SK-N-SH (cell line): ENCODE results near the gene SMARCA2. TPM values are rescaled to one million over a fixed set of nuclear protein-coding genes. Genes with fewer than 3 reads are reported as not detected.

Experiments
- CTCF ChIA-PET: fragments of 300-600, 350-600 bp; formaldehyde crosslinking; extraction: SDS; loops from one replicate; lab custom pipeline; 2021; lab: Yijun Ruan, JAX
- POLR2A ChIA-PET: fragments of 350-600 bp; sonication (Branson Sonifier 250); formaldehyde crosslinking; extraction: SDS; loops from one replicate; lab custom pipeline; 2020; ENCODE audit warnings: antibody characterized with exemption, inconsistent platforms; lab: Yijun Ruan, JAX
- DNase-seq: peaks from one replicate; pipeline ENCODE4 v3.0.0; 2012
- H2AFZ ChIP-seq: fragments of 200-600 bp; sonication (generic); 2 replicates; pipeline ENCODE4 v1.8.1; 2016; ENCODE audit warnings: antibody characterized with exemption, mild to moderate bottlenecking, low read depth
- H3F3A ChIP-seq: fragments of 200-600 bp; sonication (generic); replicated peaks from 2 replicates; pipeline ENCODE3; 2016; ENCODE audit warnings: antibody characterized with exemption, mild to moderate bottlenecking; ENCODE audit not compliant: insufficient read depth
- H3K27ac ChIP-seq, 2 experiments: fragments of 200-500 bp in 1 of 2; fragments of 200-600 bp in 1 of 2; sonication (Bioruptor generic) in 1 of 2; sonication (generic), shearing (Covaris generic) in 1 of 2; 2 replicates each; pipeline versions ENCODE4 v1.5.1 to v1.6.1; 2014 to 2016; ENCODE audit warnings: low read depth in 2 of 2, inconsistent platforms in 1 of 2, low read length in 1 of 2, mild to moderate bottlenecking in 1 of 2, mixed read lengths in 1 of 2
- H3K27me3 ChIP-seq: fragments of 200-600 bp; sonication (generic), shearing (Covaris generic); 2 replicates; pipeline ENCODE4 v1.6.1; 2016; ENCODE audit warnings: mixed run types; ENCODE audit not compliant: insufficient read depth
- H3K36me3 ChIP-seq, 2 experiments: fragments of 200-500 bp in 1 of 2; fragments of 200-600 bp in 1 of 2; sonication (Bioruptor generic) in 1 of 2; sonication (generic) in 1 of 2; replicated peaks in 1 of 2; 2 replicates each; pipeline versions ENCODE3 to v1.5.1; 2014 to 2016; ENCODE audit warnings: low read length in 1 of 2, mild to moderate bottlenecking in 1 of 2; ENCODE audit not compliant: insufficient read depth in 2 of 2, control insufficient read depth in 1 of 2
- H3K4me1 ChIP-seq, 2 experiments: fragments of 200-500 bp in 1 of 2; fragments of 200-600 bp in 1 of 2; sonication (Bioruptor generic) in 1 of 2; sonication (generic), shearing (Covaris generic) in 1 of 2; 2 replicates each; pipeline versions ENCODE4 v1.5.1 to v1.6.1; 2014 to 2016; ENCODE audit warnings: low read depth in 1 of 2, low read length in 1 of 2, mixed run types in 1 of 2; ENCODE audit not compliant: insufficient read depth in 2 of 2, control insufficient read depth in 1 of 2
- H3K4me2 ChIP-seq: fragments of 200-600 bp; sonication (generic), shearing (Covaris generic); 2 replicates; pipeline ENCODE4 v1.6.1; 2017; ENCODE audit warnings: mixed run types
- H3K4me3 ChIP-seq, 2 experiments: fragments of 200-500 bp in 1 of 2; fragments of 200-600 bp in 1 of 2; sonication (Bioruptor generic) in 1 of 2; sonication (generic), shearing (Covaris generic) in 1 of 2; 2 replicates each; pipeline versions ENCODE4 v1.5.1 to v1.8.1; 2014 to 2016; ENCODE audit warnings: low read depth in 2 of 2, inconsistent platforms in 1 of 2, low read length in 1 of 2, mild to moderate bottlenecking in 1 of 2, mixed read lengths in 1 of 2, moderate library complexity in 1 of 2
- H3K79me2 ChIP-seq: fragments of 200-600 bp; sonication (generic); 2 replicates; pipeline ENCODE4 v1.8.1; 2017; ENCODE audit warnings: mild to moderate bottlenecking; ENCODE audit not compliant: insufficient read depth
- H3K9ac ChIP-seq: fragments of 200-600 bp; sonication (generic); 2 replicates; pipeline ENCODE4 v1.6.1; 2017; ENCODE audit warnings: mixed run types
- H3K9me2 ChIP-seq: fragments of 200-600 bp; sonication (generic); 2 replicates; pipeline ENCODE4 v1.6.1; 2017; ENCODE audit warnings: mixed run types
- H3K9me3 ChIP-seq: fragments of 200-600 bp; sonication (generic); 2 replicates; pipeline ENCODE4 v1.6.1; 2017; ENCODE audit warnings: mixed run types, mild to moderate bottlenecking, moderate library complexity
- H4K20me1 ChIP-seq: fragments of 200-600 bp; sonication (generic); 2 replicates; pipeline ENCODE4 v1.6.1; 2017; ENCODE audit warnings: mild to moderate bottlenecking, mixed run types; ENCODE audit not compliant: insufficient read depth
- CHD2 ChIP-seq: fragments of 150-350 bp; IDR thresholded peaks from 2 replicates; pipeline ENCODE4 v1.6.1; 2018; ENCODE audit warnings: low read length; ENCODE audit not compliant: partially characterized antibody
- EP300 ChIP-seq, 2 experiments: IDR thresholded peaks; 2 replicates each; pipeline versions ENCODE4 v1.4.0 to v1.6.1; 2012; ENCODE audit warnings: borderline replicate concordance in 1 of 2, low read depth in 1 of 2, low read length in 1 of 2
- EZH2phosphoT487 ChIP-seq: fragments of 200-600 bp; sonication (generic); IDR thresholded peaks from 2 replicates; pipeline ENCODE4 v1.6.1; 2017; ENCODE audit warnings: low read depth, mixed run types, mild to moderate bottlenecking, antibody characterized with exemption, moderate library complexity, borderline replicate concordance
- FOSL2 ChIP-seq: IDR thresholded peaks from 2 replicates; pipeline ENCODE4 v1.4.0; 2012; ENCODE audit warnings: low read depth, mild to moderate bottlenecking, moderate library complexity, borderline replicate concordance
- FOXJ3 ChIP-seq: sonication (generic); formaldehyde crosslinking; IDR thresholded peaks from 2 replicates; pipeline ENCODE4 v1.5.1; 2020; ENCODE audit warnings: mild to moderate bottlenecking, missing genetic modification reagents
- FOXM1 ChIP-seq: IDR thresholded peaks from 2 replicates; pipeline ENCODE4 v1.4.0; 2012; ENCODE audit warnings: low read depth, mild to moderate bottlenecking
- GABPA ChIP-seq: IDR thresholded peaks from 2 replicates; pipeline ENCODE4 v1.4.0; 2012; ENCODE audit warnings: low read depth, mild to moderate bottlenecking
- GATA2 ChIP-seq: sonication (generic); formaldehyde crosslinking; IDR thresholded peaks from 2 replicates; pipeline ENCODE4 v1.5.0; 2020; ENCODE audit warnings: mild to moderate bottlenecking, missing genetic modification reagents
- JUND ChIP-seq: IDR thresholded peaks from 2 replicates; pipeline ENCODE4 v1.4.0; 2012
- MXI1 ChIP-seq: IDR thresholded peaks from 2 replicates; pipeline ENCODE4 v1.6.1; 2012; ENCODE audit warnings: mild to moderate bottlenecking, low read depth, low read length, improper control_type of control experiment
- NFIC ChIP-seq: IDR thresholded peaks from 2 replicates; pipeline ENCODE4 v1.4.0; 2012; ENCODE audit warnings: borderline replicate concordance
- NRF1 ChIP-seq: IDR thresholded peaks from 2 replicates; pipeline ENCODE4 v1.6.1; 2012; ENCODE audit warnings: low read depth, mild to moderate bottlenecking, low read length
- POLR2AphosphoS5 ChIP-seq: IDR thresholded peaks from 2 replicates; pipeline ENCODE4 v1.6.1; 2012; ENCODE audit warnings: low read depth, low read length
- RXRA ChIP-seq: IDR thresholded peaks from 2 replicates; pipeline ENCODE4 v1.4.0; 2012; ENCODE audit warnings: low read depth, mild to moderate bottlenecking, borderline replicate concordance
- YY1 ChIP-seq: IDR thresholded peaks from 2 replicates; pipeline ENCODE4 v1.4.0; 2012; ENCODE audit warnings: low read depth, mild to moderate bottlenecking
- WGBS: methylation state at CpG from one replicate; pipeline ENCODE4 v1.1.6; 2017; ENCODE audit warnings: low lambda C conversion rate; 5-methylcytosine and 5-hydroxymethylcytosine counted together
- polyA plus RNA-seq, 3 experiments: library from polyadenylated mRNA; depleted of rRNA; stranded (reverse); fragments of >200 nt; gene quantifications; 2 replicates each; pipeline ENCODE4 v1.2.3, GENCODE V29; 2012
- TF ChIP-seq, protein P1 (sequence below): fragments of 150-350 bp; IDR thresholded peaks from 2 replicates; pipeline ENCODE4 v1.6.1; 2016; ENCODE audit warnings: mild to moderate bottlenecking, low read depth, low read length
- TF ChIP-seq, protein P2 (sequence below): fragments of 200-600 bp; sonication (generic); IDR thresholded peaks from 2 replicates; pipeline ENCODE4 v1.6.1; 2017; ENCODE audit warnings: antibody characterized with exemption, mild to moderate bottlenecking, moderate library complexity
- TF ChIP-seq, protein P3 (sequence below): IDR thresholded peaks from 2 replicates; pipeline ENCODE4 v1.6.1; 2012; ENCODE audit warnings: mild to moderate bottlenecking, low read depth, low read length, moderate library complexity
- TF ChIP-seq, protein P4 (sequence below): IDR thresholded peaks from 2 replicates; pipeline ENCODE4 v1.4.0; 2012; ENCODE audit warnings: low read depth, borderline replicate concordance

Gene SMARCA2
- polyA plus RNA-seq, 1 of the 3 experiments (the other 2 are of a cell fraction): 17.4 TPM

DNA sequence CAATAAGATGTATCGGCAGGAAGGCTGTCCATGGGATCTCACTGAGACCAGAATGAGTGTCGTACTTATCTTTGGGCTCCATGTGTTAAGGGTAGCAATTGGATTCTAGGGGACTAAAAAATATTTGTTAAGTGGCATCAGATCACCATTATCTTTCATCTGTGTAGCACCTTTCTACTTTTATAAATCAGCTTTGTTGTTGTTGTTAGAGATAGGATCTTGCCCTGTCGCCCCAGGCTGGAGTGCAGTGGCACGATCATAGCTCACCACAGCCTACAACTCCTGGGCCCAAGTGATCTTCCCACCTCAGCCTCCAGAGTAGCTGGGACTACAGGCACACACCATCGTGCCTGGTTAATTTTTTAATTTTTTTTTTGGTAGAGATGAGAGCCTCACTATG lies 220.5 kb downstream of the SMARCA2 start:
- CTCF ChIA-PET: interaction anchor here (0.5 to 2.8 kb wide), 2 partner anchors 54 to 203 kb away, joined by 4 to 11 read pairs; no protein-coding TSS in a partner anchor
- H3K9me2 ChIP-seq: no peaks in the 10 kb centered on the region
- H3K9me3 ChIP-seq: no peaks in the 10 kb centered on the region
- H2AFZ ChIP-seq: no peak overlapping the region
- H3K4me3 ChIP-seq: no peak overlapping the region
- peaks cover 0 to 28% of the 10 kb centered on the region in 2 experiments; a peak in 2 of 4 replicates for H3K4me1 ChIP-seq
- no peak overlapping the region for H3K9ac ChIP-seq
- H3F3A ChIP-seq: no peaks in the 10 kb centered on the region
- peak overlapping the region in 1 of 2 experiments; percentile 82; a peak in 2 of 4 replicates for H3K27ac ChIP-seq
- H3K27me3 ChIP-seq: no peaks in the 10 kb centered on the region
- WGBS: 70% methylated on average over 5 of the region's 5 CpGs
- TF ChIP-seq EP300 (IDR thresholded peaks at IDR 0.05; ENCODE audit: borderline replicate concordance in 1 of 2, low read depth in 1 of 2, low read length in 1 of 2) (peak in 1 of 2 experiments; percentile 29; a peak in 1 of 4 replicates), NFIC (no peak), GATA2 (peak; percentile 82), EZH2phosphoT487 (no peak)
- TF ChIP-seq, protein P1, sequence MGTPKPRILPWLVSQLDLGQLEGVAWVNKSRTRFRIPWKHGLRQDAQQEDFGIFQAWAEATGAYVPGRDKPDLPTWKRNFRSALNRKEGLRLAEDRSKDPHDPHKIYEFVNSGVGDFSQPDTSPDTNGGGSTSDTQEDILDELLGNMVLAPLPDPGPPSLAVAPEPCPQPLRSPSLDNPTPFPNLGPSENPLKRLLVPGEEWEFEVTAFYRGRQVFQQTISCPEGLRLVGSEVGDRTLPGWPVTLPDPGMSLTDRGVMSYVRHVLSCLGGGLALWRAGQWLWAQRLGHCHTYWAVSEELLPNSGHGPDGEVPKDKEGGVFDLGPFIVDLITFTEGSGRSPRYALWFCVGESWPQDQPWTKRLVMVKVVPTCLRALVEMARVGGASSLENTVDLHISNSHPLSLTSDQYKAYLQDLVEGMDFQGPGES: no peak
- TF ChIP-seq, all 33 proteins: peak for 2
- no peak overlapping the region for H3K4me2 ChIP-seq
- DNase-seq: no peak
- POLR2A ChIA-PET: interaction anchor here (0.6 to 1.4 kb wide), 2 partner anchors 255 to 387 kb away, joined by 3 read pairs; no protein-coding TSS in a partner anchor
- H4K20me1 ChIP-seq: no peaks in the 10 kb centered on the region
- no peaks in the 10 kb centered on the region for H3K79me2 ChIP-seq
- H3K36me3 ChIP-seq: no peaks in the 10 kb centered on the region

DNA sequence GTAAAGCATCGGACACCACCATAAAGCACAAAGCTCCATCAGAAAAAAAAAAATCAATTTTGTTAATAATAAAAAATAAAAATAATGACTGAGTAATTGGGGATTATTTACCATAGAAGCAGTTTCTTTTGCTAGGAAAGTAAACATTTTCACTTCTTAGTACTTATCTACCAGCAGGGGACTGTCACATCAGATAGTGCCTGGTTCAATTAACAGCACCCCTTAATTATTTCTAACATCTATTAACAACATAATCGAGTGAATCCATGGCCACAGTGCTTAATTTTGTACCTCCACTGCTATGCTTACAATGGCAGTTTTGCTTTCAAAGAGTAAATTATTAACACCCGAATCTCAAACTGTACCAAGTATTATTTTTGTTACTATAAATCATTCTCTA lies 221.7 kb downstream of the SMARCA2 start:
- H3K9me3 ChIP-seq: no peaks in the 10 kb centered on the region
- no peak overlapping the region for H3K9ac ChIP-seq
- 48% methylated on average over 3 of the region's 3 CpGs for WGBS
- H3K27ac ChIP-seq: no peak overlapping the region
- H3F3A ChIP-seq: no peaks in the 10 kb centered on the region
- no peaks in the 10 kb centered on the region for H3K79me2 ChIP-seq
- no peak overlapping the region for H3K4me3 ChIP-seq
- H3K4me2 ChIP-seq: no peak overlapping the region
- no peaks in the 10 kb centered on the region for H3K9me2 ChIP-seq
- ChIA-PET POLR2A (no interaction called here), CTCF (interaction anchor here (1.0 kb wide), 1 partner anchor 491 kb away, joined by 4 read pairs; no protein-coding TSS in a partner anchor)
- no peaks in the 10 kb centered on the region for H4K20me1 ChIP-seq
- H3K36me3 ChIP-seq: no peaks in the 10 kb centered on the region
- no peak overlapping the region for H2AFZ ChIP-seq
- no peak for DNase-seq
- H3K4me1 ChIP-seq: peaks cover 0 to 33% of the 10 kb centered on the region in 2 experiments; a peak in 2 of 4 replicates
- no peaks in the 10 kb centered on the region for H3K27me3 ChIP-seq
- TF ChIP-seq FOXM1: no peak
- TF ChIP-seq, protein P2, sequence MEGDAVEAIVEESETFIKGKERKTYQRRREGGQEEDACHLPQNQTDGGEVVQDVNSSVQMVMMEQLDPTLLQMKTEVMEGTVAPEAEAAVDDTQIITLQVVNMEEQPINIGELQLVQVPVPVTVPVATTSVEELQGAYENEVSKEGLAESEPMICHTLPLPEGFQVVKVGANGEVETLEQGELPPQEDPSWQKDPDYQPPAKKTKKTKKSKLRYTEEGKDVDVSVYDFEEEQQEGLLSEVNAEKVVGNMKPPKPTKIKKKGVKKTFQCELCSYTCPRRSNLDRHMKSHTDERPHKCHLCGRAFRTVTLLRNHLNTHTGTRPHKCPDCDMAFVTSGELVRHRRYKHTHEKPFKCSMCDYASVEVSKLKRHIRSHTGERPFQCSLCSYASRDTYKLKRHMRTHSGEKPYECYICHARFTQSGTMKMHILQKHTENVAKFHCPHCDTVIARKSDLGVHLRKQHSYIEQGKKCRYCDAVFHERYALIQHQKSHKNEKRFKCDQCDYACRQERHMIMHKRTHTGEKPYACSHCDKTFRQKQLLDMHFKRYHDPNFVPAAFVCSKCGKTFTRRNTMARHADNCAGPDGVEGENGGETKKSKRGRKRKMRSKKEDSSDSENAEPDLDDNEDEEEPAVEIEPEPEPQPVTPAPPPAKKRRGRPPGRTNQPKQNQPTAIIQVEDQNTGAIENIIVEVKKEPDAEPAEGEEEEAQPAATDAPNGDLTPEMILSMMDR: no peak
- TF ChIP-seq EP300 (IDR thresholded peaks at IDR 0.05; ENCODE audit: borderline replicate concordance in 1 of 2, low read depth in 1 of 2, low read length in 1 of 2): no peak
- TF ChIP-seq, protein P3, sequence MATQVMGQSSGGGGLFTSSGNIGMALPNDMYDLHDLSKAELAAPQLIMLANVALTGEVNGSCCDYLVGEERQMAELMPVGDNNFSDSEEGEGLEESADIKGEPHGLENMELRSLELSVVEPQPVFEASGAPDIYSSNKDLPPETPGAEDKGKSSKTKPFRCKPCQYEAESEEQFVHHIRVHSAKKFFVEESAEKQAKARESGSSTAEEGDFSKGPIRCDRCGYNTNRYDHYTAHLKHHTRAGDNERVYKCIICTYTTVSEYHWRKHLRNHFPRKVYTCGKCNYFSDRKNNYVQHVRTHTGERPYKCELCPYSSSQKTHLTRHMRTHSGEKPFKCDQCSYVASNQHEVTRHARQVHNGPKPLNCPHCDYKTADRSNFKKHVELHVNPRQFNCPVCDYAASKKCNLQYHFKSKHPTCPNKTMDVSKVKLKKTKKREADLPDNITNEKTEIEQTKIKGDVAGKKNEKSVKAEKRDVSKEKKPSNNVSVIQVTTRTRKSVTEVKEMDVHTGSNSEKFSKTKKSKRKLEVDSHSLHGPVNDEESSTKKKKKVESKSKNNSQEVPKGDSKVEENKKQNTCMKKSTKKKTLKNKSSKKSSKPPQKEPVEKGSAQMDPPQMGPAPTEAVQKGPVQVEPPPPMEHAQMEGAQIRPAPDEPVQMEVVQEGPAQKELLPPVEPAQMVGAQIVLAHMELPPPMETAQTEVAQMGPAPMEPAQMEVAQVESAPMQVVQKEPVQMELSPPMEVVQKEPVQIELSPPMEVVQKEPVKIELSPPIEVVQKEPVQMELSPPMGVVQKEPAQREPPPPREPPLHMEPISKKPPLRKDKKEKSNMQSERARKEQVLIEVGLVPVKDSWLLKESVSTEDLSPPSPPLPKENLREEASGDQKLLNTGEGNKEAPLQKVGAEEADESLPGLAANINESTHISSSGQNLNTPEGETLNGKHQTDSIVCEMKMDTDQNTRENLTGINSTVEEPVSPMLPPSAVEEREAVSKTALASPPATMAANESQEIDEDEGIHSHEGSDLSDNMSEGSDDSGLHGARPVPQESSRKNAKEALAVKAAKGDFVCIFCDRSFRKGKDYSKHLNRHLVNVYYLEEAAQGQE: no peak
- no peak for TF ChIP-seq YY1
- TF ChIP-seq, protein P4, sequence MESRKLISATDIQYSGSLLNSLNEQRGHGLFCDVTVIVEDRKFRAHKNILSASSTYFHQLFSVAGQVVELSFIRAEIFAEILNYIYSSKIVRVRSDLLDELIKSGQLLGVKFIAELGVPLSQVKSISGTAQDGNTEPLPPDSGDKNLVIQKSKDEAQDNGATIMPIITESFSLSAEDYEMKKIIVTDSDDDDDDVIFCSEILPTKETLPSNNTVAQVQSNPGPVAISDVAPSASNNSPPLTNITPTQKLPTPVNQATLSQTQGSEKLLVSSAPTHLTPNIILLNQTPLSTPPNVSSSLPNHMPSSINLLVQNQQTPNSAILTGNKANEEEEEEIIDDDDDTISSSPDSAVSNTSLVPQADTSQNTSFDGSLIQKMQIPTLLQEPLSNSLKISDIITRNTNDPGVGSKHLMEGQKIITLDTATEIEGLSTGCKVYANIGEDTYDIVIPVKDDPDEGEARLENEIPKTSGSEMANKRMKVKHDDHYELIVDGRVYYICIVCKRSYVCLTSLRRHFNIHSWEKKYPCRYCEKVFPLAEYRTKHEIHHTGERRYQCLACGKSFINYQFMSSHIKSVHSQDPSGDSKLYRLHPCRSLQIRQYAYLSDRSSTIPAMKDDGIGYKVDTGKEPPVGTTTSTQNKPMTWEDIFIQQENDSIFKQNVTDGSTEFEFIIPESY: no peak
- TF ChIP-seq RXRA: no peak
- no peak for TF ChIP-seq NRF1
- no peak for TF ChIP-seq CHD2
- TF ChIP-seq JUND: no peak
- TF ChIP-seq GABPA: no peak
- no peak for TF ChIP-seq FOXJ3
- TF ChIP-seq FOSL2: no peak
- TF ChIP-seq MXI1: no peak
- TF ChIP-seq POLR2AphosphoS5: no peak
